Measurements from ENCODE around the gene GRB2. TPM values are rescaled to one million over a fixed set of nuclear protein-coding genes. Genes with fewer than 3 reads are reported as not detected.

The GRB2 gene
- total and polyA plus RNA-seq, 2 experiments from 2014 or later, result 65.0 to 96.6 TPM

DNA sequence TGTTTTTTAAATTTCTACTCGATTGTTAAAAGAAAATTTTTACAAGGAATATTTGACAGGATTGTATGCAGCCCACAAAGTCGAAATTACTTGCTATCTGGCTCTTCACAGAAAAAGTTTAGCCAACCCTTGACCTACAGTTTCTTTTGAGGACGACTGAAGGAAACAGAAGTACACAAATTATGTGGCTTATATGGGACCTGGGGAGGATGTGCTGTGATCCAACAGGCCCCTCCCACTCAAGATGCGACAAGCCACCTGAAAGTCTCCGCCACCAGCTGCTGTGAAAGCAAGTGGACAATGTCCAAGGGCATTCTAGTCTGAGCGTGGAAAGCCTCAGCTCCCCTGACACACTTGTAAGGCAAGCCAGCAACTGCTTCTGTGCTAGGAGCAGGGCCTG lies 73.8 kb downstream of the GRB2 start:
- 83% methylated on average over 6 of the region's 6 CpGs for WGBS, 2 experiments (ENCODE audit: low coverage in 1 of 2, low lambda C conversion rate in 2 of 2, missing lambda C conversion rate in 2 of 2)
- Histone ChIP-seq H3K9me2 (ENCODE audit: insufficient read depth) (no peaks in the 10 kb centered on the region), H3K27ac (no peak overlapping the region), H3K36me3 (ENCODE audit: low read depth) (peaks cover 15% of the 10 kb centered on the region; the same call in 1 of the 2 replicates), H3K9ac (no peak overlapping the region), H3K27me3 (replicated peaks; ENCODE audit: insufficient read depth) (no peaks in the 10 kb centered on the region), H3F3A (ENCODE audit: insufficient read depth) (0 out of 2 replicates have a peak, but pooled peaks cover 7% of the 10 kb centered on the region), H3K4me3 (no peak overlapping the region), H4K20me1 (ENCODE audit: insufficient read depth) (peaks cover 12% of the 10 kb centered on the region), H3K79me2 (ENCODE audit: insufficient read depth) (peaks cover 97% of the 10 kb centered on the region), H3K9me3 (ENCODE audit: low read depth) (no peaks in the 10 kb centered on the region), H2AFZ (no peak overlapping the region), H3K4me1 (ENCODE audit: insufficient read depth) (peaks cover 1% of the 10 kb centered on the region; the same call in 1 of the 2 replicates), H3K4me2 (ENCODE audit: unreplicated experiment) (no peak overlapping the region)
- DNase-seq, result no peak
- in situ Hi-C loops (cut with MboI), result no loop called here
- no peak for TF ChIP-seq EZH2 (IDR thresholded peaks at IDR 0.05; ENCODE audit: insufficient read depth, poor library complexity, severe bottlenecking)

DNA sequence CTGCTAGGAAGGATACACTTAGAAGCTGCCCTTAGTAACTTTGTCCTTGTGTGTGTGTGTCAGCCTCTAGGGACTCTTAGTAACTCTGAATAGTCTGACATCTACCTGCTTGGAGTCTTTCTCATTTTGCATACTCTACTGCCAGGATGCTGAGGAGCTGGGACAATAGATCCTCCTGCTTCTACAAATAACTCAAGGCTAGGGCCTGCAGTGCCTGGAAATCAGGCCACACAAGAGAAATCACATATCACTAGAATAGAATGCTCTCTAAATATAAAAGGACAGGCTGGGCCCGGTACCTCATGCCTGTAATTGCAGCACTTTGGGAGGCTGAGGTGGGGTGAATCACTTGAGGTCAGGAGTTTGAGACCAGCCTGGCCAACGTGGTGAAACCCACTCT lies 77.7 kb downstream of the GRB2 start:
- in situ Hi-C loops (cut with MboI), result no loop called here
- Histone ChIP-seq H3K79me2 (ENCODE audit: insufficient read depth) (peaks cover 76% of the 10 kb centered on the region), H3K4me2 (ENCODE audit: unreplicated experiment) (no peak overlapping the region), H3K9me3 (ENCODE audit: low read depth) (no peaks in the 10 kb centered on the region), H4K20me1 (ENCODE audit: insufficient read depth) (no peaks in the 10 kb centered on the region), H3K9ac (no peak overlapping the region), H3K27ac (no peak overlapping the region), H3K9me2 (ENCODE audit: insufficient read depth) (no peaks in the 10 kb centered on the region), H3K36me3 (ENCODE audit: low read depth) (peaks cover 15% of the 10 kb centered on the region; the same call in 1 of the 2 replicates), H3K4me3 (no peak overlapping the region), H3K27me3 (replicated peaks; ENCODE audit: insufficient read depth) (no peaks in the 10 kb centered on the region), H2AFZ (no peak overlapping the region), H3F3A (ENCODE audit: insufficient read depth) (0 out of 2 replicates have a peak, but pooled peaks cover 4% of the 10 kb centered on the region), H3K4me1 (ENCODE audit: insufficient read depth) (peaks cover 13% of the 10 kb centered on the region; the same call in 1 of the 2 replicates)
- no peak for DNase-seq
- TF ChIP-seq EZH2phosphoT487 (IDR thresholded peaks at IDR 0.05; ENCODE audit: insufficient read depth, low read depth), result no peak
- no peak for TF ChIP-seq EZH2 (IDR thresholded peaks at IDR 0.05; ENCODE audit: insufficient read depth, poor library complexity, severe bottlenecking)
- 97% methylated on average over 2 of the region's 2 CpGs for WGBS, 2 experiments (ENCODE audit: low coverage in 1 of 2, low lambda C conversion rate in 2 of 2, missing lambda C conversion rate in 2 of 2)

DNA sequence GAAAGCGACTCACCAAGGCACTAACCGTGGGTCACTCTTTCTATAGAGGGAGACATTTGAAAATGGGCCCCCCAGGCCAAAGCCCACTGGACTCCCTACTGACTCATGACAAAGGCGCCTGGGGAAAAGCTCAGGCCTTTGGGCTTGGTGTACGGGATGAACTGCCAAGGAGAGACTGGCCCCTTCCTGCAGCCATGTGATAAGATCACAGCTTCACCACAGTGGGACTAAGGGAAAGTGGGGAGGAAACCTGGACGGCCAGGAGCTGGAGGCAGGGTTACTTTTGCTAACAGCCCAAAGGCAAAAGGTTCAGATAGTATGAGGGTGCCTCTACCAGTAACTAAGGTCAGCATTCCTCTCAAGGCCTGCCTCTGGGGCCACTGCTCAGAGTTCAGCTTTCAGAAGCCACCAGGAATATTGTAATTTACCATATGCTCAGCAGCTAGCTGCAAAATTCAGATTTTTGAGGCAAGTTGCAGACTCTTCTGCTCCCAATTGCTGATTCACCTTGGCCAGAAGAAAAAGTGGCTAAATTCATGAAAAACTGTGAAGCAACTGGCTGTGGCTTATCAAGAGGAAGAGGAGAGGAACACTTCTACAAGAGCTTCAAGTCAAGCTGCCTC lies 79.1 kb downstream of the GRB2 start:
- DNase-seq, result peak; percentile 43
- 50 to 66% methylated on average over 5 of the region's 5 CpGs for WGBS, 2 experiments (ENCODE audit: low coverage in 1 of 2, low lambda C conversion rate in 2 of 2, missing lambda C conversion rate in 2 of 2)
- Histone ChIP-seq H3K4me3 (no peak overlapping the region), H3K27me3 (replicated peaks; ENCODE audit: insufficient read depth) (no peaks in the 10 kb centered on the region), H2AFZ (no peak overlapping the region), H3K79me2 (ENCODE audit: insufficient read depth) (peaks cover 70% of the 10 kb centered on the region), H3K9me3 (ENCODE audit: low read depth) (no peaks in the 10 kb centered on the region), H3K4me1 (ENCODE audit: insufficient read depth) (peaks cover 13% of the 10 kb centered on the region; the same call in 1 of the 2 replicates), H3K9ac (no peak overlapping the region), H4K20me1 (ENCODE audit: insufficient read depth) (no peaks in the 10 kb centered on the region), H3K27ac (peak overlapping the region; percentile 33; the same call in 1 of the 2 replicates), H3K36me3 (ENCODE audit: low read depth) (peaks cover 14% of the 10 kb centered on the region; the same call in 1 of the 2 replicates), H3F3A (ENCODE audit: insufficient read depth) (0 out of 2 replicates have a peak, but pooled peaks cover 4% of the 10 kb centered on the region), H3K9me2 (ENCODE audit: insufficient read depth) (no peaks in the 10 kb centered on the region), H3K4me2 (ENCODE audit: unreplicated experiment) (no peak overlapping the region)
- TF ChIP-seq EZH2 (IDR thresholded peaks at IDR 0.05; ENCODE audit: insufficient read depth, poor library complexity, severe bottlenecking), result no peak
- TF ChIP-seq EZH2phosphoT487 (IDR thresholded peaks at IDR 0.05; ENCODE audit: insufficient read depth, low read depth), result no peak
- in situ Hi-C loops (cut with MboI), result no loop called here

DNA sequence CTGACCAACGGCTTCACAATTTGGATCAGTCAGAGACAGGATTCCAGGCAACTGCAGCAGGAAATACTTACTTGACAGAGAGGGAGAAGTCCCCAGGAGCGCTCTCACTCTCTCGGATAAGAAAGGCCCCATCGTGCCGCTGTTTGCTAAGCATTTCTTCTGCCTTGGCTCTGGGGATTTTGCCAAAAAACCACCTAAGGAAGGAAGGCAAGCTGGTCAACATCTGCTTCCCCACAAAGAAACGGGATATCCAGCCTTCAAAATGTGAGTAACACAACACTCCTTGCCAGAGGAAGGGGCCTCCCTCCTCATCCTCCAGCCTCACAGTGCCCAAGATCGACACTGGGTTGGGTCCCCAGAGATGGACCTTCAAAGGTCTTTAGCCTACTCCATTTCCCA lies 79.7 kb downstream of the GRB2 start:
- H3K4me2 ChIP-seq (ENCODE audit: unreplicated experiment), result no peak overlapping the region
- H3K4me3 ChIP-seq, result no peak overlapping the region
- peaks cover 66% of the 10 kb centered on the region for H3K79me2 ChIP-seq (ENCODE audit: insufficient read depth)
- in situ Hi-C loops (cut with MboI), result no loop called here
- peak overlapping the region; percentile 33; the same call in 1 of the 2 replicates for H3K27ac ChIP-seq
- TF ChIP-seq EZH2 (IDR thresholded peaks at IDR 0.05; ENCODE audit: insufficient read depth, poor library complexity, severe bottlenecking) (no peak), EZH2phosphoT487 (IDR thresholded peaks at IDR 0.05; ENCODE audit: insufficient read depth, low read depth) (no peak)
- H2AFZ ChIP-seq, result no peak overlapping the region
- H3K9ac ChIP-seq, result no peak overlapping the region
- peaks cover 10% of the 10 kb centered on the region; the same call in 1 of the 2 replicates for H3K36me3 ChIP-seq (ENCODE audit: low read depth)
- no peaks in the 10 kb centered on the region for H4K20me1 ChIP-seq (ENCODE audit: insufficient read depth)
- peaks cover 13% of the 10 kb centered on the region; the same call in 1 of the 2 replicates for H3K4me1 ChIP-seq (ENCODE audit: insufficient read depth)
- no peaks in the 10 kb centered on the region for H3K9me2 ChIP-seq (ENCODE audit: insufficient read depth)
- peak; percentile 9 for DNase-seq
- H3K27me3 ChIP-seq (replicated peaks; ENCODE audit: insufficient read depth), result no peaks in the 10 kb centered on the region
- H3F3A ChIP-seq (ENCODE audit: insufficient read depth), result 0 out of 2 replicates have a peak, but pooled peaks cover 4% of the 10 kb centered on the region
- H3K9me3 ChIP-seq (ENCODE audit: low read depth), result no peaks in the 10 kb centered on the region
- WGBS, 2 experiments (ENCODE audit: low coverage in 1 of 2, low lambda C conversion rate in 2 of 2, missing lambda C conversion rate in 2 of 2), result 68 to 69% methylated on average over 5 to 7 of the region's 7 CpGs

Data from GM23248 (cell line).